ENCODE measurements around the gene ZSCAN30. TPM values are rescaled to one million over a fixed set of nuclear protein-coding genes. Genes with fewer than 3 reads are reported as not detected.

ZSCAN30 gene
- total RNA-seq, 1 donor from 2014 or later: 30.0 TPM

DNA sequence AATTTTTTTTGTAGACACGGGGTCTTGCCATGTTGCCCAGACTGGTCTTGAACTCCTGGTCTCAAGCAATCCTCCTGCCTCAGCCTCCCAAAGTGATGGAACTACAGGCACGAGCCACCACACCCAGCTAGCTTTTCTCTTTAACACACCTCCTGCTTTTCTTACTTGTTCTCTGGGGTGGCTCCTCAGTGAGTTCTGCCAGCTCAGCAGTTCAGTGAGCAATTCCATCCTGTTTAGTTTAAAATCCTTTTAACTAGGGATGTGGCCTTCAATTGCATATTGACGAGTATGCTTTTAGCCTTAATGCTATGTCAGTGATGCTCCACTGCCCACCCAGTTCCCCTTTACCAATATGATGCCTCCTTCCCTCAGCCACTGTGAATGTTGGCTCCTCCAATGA, 33.1 kb downstream of the ZSCAN30 start:
- no peaks in the 10 kb centered on the region for H3K4me1 Mint-ChIP-seq (ENCODE audit: unreplicated experiment)
- peaks cover 39% of the 10 kb centered on the region for H3K36me3 Mint-ChIP-seq (ENCODE audit: low read depth, unreplicated experiment)

DNA sequence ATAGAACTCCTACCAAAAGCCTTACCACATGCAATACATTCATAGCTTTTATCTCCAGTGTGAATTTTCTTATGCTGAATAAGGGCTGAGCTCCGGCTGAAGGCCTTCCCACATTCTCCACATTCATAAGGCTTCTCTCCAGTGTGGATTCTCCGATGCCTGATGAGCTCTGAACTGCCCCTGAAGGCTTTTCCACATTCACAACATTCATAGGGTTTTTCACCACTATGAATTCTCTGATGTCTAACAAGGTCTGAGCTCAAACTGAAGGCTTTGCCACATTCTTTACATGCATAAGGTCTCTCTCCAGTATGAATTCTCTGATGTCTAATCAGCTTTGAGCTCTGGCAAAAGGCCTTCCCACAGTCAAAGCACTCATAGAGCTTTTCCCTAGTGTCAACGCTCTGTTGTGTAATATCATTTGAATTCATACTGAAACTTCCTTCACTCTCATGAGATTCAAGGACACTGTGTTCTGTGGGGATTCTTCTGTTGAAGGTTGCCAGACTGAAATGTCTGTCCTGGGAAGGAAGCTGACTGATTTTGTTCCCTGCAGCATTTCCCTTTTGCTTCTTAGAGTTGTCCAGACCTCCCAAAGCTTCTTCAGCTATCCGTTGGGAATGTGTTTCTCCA, 36.3 kb downstream of the ZSCAN30 start:
- Mint-ChIP-seq H3K27me3 (ENCODE audit: unreplicated experiment) (peaks cover 2% of the 10 kb centered on the region), H3K36me3 (ENCODE audit: low read depth, unreplicated experiment) (peaks cover 51% of the 10 kb centered on the region), H3K9me3 (ENCODE audit: unreplicated experiment) (peaks cover 5% of the 10 kb centered on the region), H3K4me1 (ENCODE audit: unreplicated experiment) (no peaks in the 10 kb centered on the region), H3K4me3 (ENCODE audit: unreplicated experiment) (peak overlapping the region; percentile 72), H3K27ac (ENCODE audit: unreplicated experiment) (no peak overlapping the region)
- TF ChIP-seq, protein P1, sequence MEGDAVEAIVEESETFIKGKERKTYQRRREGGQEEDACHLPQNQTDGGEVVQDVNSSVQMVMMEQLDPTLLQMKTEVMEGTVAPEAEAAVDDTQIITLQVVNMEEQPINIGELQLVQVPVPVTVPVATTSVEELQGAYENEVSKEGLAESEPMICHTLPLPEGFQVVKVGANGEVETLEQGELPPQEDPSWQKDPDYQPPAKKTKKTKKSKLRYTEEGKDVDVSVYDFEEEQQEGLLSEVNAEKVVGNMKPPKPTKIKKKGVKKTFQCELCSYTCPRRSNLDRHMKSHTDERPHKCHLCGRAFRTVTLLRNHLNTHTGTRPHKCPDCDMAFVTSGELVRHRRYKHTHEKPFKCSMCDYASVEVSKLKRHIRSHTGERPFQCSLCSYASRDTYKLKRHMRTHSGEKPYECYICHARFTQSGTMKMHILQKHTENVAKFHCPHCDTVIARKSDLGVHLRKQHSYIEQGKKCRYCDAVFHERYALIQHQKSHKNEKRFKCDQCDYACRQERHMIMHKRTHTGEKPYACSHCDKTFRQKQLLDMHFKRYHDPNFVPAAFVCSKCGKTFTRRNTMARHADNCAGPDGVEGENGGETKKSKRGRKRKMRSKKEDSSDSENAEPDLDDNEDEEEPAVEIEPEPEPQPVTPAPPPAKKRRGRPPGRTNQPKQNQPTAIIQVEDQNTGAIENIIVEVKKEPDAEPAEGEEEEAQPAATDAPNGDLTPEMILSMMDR (IDR thresholded peaks at IDR 0.05; ENCODE audit: unreplicated experiment): no peak
- no peak for DNase-seq (ENCODE audit: low spot score)

More for the DNA sequence above, 33.1 kb downstream of the ZSCAN30 start:
- H3K27me3 Mint-ChIP-seq (ENCODE audit: unreplicated experiment): peaks cover 4% of the 10 kb centered on the region
- DNase-seq (ENCODE audit: low spot score): no peak
- peaks cover 5% of the 10 kb centered on the region for H3K9me3 Mint-ChIP-seq (ENCODE audit: unreplicated experiment)
- H3K27ac Mint-ChIP-seq (ENCODE audit: unreplicated experiment): no peak overlapping the region
- TF ChIP-seq, protein P1 (IDR thresholded peaks at IDR 0.05; ENCODE audit: unreplicated experiment): no peak
- no peak overlapping the region for H3K4me3 Mint-ChIP-seq (ENCODE audit: unreplicated experiment)

DNA sequence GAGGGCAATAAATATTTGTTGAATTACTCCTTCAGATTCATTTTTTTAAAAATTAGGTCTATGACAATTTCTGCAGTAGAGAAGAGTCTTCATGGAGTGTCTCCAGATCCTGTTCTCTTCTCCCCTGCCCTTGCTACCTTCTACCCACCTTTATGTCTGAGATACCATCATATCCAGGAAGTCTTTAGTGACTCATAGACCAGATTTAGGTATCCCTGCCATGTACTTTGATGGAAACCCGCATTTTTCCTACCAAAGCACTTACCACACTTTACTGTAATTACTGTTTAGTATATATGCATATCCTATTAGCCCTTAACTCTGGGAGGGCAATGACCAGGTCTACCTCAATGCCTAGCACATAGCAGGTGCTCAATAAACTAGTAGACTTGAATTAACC, 37.6 kb downstream of the ZSCAN30 start:
- Mint-ChIP-seq H3K36me3 (ENCODE audit: low read depth, unreplicated experiment) (peaks cover 57% of the 10 kb centered on the region), H3K27me3 (ENCODE audit: unreplicated experiment) (peaks cover 4% of the 10 kb centered on the region), H3K4me1 (ENCODE audit: unreplicated experiment) (peaks cover 5% of the 10 kb centered on the region), H3K4me3 (ENCODE audit: unreplicated experiment) (no peak overlapping the region), H3K27ac (ENCODE audit: unreplicated experiment) (no peak overlapping the region), H3K9me3 (ENCODE audit: unreplicated experiment) (peaks cover 5% of the 10 kb centered on the region)
- TF ChIP-seq, protein P1 (IDR thresholded peaks at IDR 0.05; ENCODE audit: unreplicated experiment): no peak
- no peak for DNase-seq (ENCODE audit: low spot score)

GRCh38 chr18:35248429-35248828, 41.6 kb downstream of the ZSCAN30 start:
- peaks cover 59% of the 10 kb centered on the region for H3K36me3 Mint-ChIP-seq (ENCODE audit: low read depth, unreplicated experiment)
- H3K9me3 Mint-ChIP-seq (ENCODE audit: unreplicated experiment): peaks cover 1% of the 10 kb centered on the region
- H3K4me3 Mint-ChIP-seq (ENCODE audit: unreplicated experiment): no peak overlapping the region
- H3K27me3 Mint-ChIP-seq (ENCODE audit: unreplicated experiment): peaks cover 3% of the 10 kb centered on the region
- DNase-seq (ENCODE audit: low spot score): no peak
- H3K4me1 Mint-ChIP-seq (ENCODE audit: unreplicated experiment): peaks cover 9% of the 10 kb centered on the region
- TF ChIP-seq, protein P1 (IDR thresholded peaks at IDR 0.05; ENCODE audit: unreplicated experiment): no peak
- H3K27ac Mint-ChIP-seq (ENCODE audit: unreplicated experiment): no peak overlapping the region

DNA sequence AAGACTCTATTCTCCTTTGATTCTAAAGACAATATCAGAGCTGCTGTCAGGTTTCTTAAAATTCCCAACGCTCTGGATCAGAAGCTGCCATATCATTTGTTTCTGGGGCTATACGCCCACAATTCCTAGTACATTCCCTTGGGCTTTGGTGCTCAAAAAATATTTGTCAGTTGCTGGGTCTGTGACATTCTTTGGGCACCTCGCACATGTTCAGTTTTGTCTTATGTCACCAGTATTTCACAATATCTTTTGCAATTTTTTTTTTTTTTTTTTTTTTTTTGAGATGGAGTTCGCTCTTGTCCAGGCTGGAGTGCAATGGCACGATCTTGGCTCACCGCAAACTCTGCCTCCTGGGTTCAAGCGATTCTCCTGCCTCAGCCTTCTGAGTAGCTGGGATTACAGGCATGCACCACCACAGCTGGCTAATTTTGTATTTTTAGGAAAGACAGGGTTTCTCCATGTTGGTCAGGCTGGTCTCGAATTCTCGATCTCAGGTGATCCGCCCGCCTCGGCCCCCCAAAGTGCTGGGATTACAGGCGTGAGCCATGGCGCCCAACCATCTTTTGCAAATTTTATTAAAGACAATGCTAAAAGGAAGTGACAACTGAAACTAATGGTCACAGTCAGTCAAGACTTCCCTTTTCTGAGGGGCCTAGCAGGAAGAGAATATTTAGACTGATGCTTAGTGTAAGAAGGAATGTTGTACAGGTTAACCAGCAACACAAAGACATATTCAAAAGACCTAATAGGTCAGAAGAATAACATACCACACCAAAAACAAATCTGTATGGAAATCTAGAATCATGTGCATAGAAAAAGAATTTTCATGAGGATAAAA, 42.4 kb downstream of the ZSCAN30 start:
- Mint-ChIP-seq H3K4me1 (ENCODE audit: unreplicated experiment) (peaks cover 13% of the 10 kb centered on the region), H3K4me3 (ENCODE audit: unreplicated experiment) (peak overlapping the region; percentile 29), H3K36me3 (ENCODE audit: low read depth, unreplicated experiment) (peaks cover 54% of the 10 kb centered on the region), H3K27ac (ENCODE audit: unreplicated experiment) (no peak overlapping the region), H3K27me3 (ENCODE audit: unreplicated experiment) (peaks cover 3% of the 10 kb centered on the region), H3K9me3 (ENCODE audit: unreplicated experiment) (no peaks in the 10 kb centered on the region)
- TF ChIP-seq, protein P1 (IDR thresholded peaks at IDR 0.05; ENCODE audit: unreplicated experiment): no peak
- no peak for DNase-seq (ENCODE audit: low spot score)

All from endothelial cell (in vitro differentiated cells).